Stimulated activated CD4-positive, alpha-beta T cell treated with anti-CD3 and anti-CD28 coated beads, Interleukin-1b, Interleukin-23, amount 100 ng/mL, for 1 hour (primary cell): ENCODE data around the gene PRKRA.
"Not testable (repeated sequence)": the region's sequence is repeated elsewhere in the genome, so short reads cannot be mapped to it uniquely, and the experiment has no call there.

Experiments used
- DNase-seq, 2 donors: peaks; one replicate each; pipeline ENCODE4 v3.0.0-alpha.2; 2020; ENCODE audit warnings: low read depth in 2 of 2

Gene PRKRA

DNA sequence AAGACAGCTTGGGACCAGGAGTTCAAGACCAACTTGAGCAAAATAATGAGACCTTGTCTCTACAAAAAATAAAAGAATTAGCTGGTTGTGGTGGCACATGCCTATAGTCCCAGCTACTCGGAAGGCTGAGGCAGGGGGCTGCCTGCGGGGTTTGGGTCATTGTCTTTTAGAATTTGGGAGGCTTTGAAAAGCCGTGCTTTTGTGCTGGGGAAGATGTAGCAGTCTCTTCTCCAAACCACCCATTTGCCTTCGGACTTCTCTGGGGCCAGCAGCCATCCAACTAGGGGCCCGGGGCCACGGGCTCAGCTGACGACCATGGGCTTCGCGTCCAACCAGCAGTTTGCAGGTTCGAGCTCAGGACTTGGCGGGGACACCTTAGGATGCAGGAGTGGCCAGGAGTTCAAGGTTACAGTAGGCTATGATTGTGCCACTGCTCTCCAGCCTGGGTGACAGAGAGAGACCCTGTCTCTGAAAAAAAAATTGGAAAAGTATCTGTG lies 6.5 kb upstream of the PRKRA start:
- DNase-seq: no peak

DNA sequence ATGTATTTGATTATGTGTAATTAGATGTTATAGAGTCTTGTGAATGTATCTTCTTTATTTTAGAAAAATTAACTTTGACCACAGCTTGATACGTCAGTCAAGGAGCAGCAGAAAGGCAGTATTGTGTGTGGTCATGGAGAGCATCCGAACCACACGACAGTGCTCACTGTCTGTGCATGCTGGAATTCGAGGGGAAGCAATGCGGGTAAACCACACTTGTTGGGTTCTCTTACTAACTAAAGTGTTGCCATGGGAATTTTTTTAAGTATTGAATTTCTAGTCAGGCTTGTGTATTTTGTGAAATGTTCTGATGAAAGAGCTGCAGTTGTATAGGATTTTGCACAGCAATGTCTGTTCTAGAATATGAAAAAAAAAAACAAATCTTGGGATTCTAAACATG lies 5.0 kb upstream of the PRKRA start:
- DNase-seq: no peak

DNA sequence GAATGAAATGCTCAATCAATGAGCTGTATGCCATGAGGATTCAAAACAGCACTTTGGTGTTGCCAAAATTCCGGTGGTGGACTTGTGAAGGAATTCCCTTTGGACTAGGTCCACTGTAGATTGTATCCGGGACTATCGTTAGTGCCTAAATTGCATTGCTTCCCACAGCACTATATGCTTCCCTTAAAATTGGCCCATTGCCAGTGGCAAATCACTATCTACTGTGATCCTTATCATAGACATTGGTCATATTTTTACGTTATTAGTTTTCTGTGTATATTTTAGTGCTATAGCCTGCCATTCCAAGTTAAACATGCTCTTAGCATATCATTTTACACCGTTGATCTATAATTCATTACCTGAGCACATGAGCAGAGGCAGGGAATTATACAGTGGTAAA lies 1.9 kb upstream of the PRKRA start:
- no peak for DNase-seq

DNA sequence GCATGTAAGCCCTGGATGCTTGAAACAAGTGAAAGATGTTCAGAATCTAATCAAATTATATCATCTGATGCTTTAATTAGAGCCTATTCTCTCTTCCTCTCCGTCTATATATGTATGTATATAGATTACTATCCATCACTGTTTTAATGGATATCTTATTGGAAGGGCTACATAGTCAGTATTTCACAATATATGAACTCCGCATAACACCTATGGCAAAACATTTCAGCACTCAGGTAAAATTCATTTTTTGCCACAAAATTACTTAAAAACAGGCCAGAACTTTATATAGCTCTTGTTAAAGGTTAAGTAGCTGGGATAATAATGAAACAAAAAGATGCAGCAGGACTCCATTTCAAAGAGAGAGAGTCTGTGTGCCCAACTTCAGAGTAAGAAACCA lies 1.4 kb upstream of the PRKRA start:
- DNase-seq: no peak

DNA sequence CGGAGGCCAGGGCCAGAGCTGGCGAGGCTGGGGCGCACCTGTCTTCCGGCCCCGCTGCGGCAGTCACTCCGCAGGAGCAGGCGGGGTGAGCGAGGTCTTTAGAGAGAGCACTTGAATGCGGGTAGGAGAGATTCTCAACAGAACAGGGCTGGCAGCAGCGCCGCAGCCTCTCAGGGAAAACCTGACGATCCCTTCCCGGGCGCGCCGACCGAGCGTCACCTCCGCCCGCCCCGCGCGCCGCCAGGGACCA lies 526 bp downstream of the PRKRA start:
- DNase-seq: no peak

DNA sequence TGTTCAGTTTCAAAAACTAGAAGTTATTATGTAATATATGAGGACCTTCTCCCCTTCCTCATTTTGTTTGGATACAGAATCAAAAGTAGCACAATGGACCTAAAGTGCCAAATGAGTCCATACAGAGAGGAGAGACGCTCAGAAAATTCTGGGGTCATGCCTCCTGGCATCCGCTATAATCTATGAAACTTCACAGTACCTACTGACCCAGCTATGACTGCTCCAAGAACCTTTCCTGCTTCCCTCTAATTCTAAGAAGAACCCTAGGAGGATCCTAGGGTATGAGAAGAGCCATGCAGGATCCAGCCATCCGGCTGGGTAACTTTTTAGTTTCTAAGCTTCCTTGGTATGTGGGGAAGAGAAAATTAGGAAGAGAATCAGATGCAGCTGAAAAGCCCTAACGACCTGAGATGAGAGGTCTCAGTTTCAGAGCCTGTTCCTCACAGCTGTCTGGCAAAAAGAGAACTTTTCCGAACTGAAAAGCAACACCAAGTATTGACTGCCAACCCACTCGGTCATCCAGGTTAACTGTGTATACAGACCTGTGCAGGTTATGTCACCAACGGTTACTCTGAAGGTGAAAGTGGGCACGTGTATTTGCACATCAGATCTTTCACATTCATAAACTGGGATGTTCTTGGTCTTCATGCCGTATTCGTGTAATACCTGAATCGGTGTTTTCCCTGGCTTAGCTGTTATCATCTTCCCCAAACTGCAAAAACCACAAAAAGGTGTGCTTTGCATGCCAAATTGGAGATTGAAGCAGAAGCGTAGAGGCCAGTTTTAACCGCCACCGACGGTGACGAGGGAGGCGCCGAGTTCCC lies 1.1 kb downstream of the PRKRA start:
- no peak for DNase-seq

DNA sequence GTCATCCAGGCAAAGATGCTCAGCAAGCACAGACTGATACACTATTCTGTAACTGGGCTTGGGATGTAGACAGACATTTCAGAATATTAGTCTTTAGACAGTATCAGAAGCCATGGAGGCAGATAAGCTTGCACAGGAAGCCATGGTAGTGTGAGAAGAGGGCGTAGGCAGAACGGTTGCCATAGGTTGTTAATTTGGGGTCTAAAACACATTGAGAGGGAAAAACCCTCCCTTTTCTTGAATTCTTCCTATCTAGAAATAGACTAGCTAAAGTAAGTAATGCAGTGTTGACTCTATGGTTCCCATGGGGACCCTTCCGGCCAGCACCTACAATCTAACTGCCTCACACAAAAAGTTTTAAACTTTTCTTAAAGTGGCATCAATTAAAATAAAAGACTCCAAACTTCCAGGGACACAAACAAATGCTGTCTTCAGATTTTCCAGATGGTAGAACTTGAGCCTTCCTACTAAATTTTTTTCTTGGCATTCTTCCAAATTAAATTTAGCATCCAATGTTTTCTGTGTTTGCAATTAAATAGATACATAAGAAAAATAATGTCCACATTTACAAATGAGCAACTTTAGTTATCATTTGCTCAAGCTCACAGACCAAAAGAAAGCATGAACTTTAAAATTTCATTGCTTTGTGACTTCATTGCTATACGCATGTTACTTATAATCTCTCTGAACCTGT lies 1.9 kb downstream of the PRKRA start:
- DNase-seq: no peak

DNA sequence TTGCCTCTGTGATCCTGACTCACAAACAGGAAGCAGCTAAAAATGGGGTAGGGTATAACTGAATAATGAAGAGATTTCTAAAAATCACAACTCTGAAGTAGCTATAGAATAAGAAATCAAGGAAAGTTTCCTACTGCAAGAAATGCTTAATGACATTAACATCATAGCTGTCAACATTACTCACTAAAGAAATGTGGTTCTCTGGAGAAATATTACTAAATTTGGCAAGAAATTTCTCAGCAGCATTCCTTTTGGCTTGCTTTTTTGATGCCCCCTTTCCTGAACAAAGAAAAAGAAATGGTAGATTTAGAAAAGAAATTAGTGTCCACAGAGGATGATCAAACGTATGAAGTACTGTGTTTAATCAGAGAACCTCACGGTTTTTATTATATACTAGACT lies 9.5 kb downstream of the PRKRA start:
- no peak for DNase-seq

DNA sequence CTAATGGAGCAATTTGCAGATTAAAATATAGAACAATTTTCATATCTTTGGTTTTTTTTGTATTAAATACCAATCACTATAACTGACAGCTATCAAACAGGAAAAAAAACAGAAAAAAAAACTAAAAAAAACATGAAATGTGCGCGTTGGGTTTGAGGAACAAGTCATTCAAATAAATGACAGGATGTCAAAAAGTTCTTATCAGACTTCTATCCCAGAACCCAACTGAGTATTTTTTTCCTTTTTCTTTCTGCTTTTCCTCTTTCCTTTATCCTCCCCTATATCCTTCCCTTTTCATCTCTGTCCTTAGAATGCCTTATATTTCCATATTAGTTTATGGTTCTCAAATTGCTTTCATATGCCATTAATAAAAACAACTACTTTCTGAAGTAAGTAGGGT lies 14.3 kb downstream of the PRKRA start:
- DNase-seq: no peak

DNA sequence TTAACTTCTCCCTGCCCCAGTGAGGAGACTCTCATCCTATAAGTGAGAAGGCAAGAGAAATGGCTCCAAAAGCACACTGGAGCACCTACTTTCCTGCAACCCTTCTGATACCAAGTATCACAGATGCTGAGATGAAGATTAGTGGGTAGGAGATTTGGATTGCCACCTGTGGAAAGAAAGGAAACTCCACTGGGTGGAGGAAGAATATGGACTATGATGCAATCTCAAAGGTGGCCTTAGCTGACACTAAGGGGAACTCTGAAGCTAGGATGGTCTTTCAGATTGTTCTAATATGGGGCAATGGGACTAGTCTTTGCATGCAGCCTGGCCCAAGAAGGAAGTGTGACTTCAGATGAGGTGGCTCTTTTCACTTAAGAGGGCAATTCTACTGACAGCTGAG lies 21.6 kb downstream of the PRKRA start:
- DNase-seq: no peak

DNA sequence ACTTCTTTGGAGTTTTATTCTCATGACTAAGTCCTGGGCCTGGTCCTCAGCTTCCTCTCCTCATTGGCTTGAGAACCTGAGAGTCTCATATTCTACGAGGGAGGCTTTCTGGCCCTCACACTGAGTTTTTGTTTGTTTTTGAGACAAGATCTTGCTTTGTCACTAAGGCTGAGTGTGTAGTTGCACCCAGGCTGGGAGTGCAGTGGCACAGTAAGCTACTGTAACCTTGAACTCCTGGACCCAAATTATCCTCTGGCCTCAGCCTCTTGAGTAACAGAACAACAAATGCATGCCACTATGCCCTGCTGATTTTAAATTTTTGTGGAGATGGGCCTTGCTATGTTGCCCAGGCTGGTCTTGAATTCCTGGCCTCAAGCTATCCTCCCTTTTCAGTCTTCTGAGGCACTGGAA lies 22.6 kb downstream of the PRKRA start:
- DNase-seq: no peak

DNA sequence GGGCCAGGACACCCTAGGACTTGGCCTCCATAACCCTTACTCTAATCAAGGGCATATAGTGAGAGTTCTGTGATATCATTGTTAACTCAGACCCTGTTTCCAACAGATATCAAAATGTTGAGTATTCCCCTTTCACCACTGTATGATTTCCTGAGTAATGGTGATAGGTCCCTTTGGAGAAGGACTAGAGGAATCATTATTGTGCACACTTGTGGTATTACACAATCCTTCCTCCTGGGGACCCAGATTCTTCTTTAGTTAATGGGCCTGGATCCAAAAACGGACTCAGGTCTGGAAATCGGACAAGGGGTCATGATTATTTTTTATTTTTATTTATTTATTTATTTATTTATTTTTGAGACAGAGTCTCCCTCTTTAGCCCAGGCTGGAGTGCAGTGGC lies 23.5 kb downstream of the PRKRA start:
- no peak for DNase-seq

DNA sequence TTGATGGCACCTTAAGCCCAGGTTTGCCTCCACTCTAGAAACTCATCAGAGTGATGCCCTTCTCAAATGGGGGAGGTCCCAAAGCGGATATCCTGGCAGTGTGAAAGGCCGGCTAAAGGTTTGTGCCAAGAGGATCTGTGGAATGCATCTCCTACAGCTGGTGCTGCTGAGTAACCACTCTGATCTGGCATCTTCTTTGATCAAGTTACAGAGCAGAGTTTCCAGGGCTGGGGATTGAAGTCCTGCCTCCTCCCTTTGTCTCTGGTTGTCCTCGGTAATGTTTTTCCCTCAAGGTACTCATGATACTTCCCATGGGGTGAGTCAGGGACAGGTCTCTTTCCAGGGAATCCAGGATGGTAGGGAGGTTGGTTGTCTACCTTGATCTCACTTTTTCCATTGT lies 24.6 kb downstream of the PRKRA start:
- DNase-seq: no peak

DNA sequence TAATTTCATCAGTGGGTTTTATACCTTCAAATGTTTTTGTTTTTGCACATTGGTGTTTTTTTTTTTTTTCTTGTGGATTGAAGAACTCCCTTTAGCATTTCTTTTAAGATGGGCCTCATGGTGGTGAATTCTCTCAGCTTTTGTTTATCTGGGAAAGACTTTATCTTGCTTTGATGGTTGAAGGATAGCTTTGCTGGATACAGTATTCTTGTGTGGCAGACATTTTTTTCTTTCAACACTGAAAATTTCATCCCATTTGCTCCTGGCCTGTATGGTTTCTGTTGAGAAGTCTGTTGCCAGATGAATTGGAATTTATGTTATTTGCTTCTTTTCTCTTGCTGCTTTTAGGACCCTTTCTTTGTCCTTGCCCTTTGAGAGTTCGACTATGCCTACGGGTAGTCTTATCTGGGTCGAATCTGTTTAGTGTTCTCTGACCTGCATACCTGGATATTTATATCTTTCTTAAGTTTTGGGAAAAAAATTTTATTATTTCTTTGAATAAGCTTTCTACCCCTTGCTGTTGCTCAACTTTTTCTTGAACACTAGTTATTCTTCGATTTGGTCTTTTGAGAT lies 25.6 kb downstream of the PRKRA start:
- DNase-seq: no peak

DNA sequence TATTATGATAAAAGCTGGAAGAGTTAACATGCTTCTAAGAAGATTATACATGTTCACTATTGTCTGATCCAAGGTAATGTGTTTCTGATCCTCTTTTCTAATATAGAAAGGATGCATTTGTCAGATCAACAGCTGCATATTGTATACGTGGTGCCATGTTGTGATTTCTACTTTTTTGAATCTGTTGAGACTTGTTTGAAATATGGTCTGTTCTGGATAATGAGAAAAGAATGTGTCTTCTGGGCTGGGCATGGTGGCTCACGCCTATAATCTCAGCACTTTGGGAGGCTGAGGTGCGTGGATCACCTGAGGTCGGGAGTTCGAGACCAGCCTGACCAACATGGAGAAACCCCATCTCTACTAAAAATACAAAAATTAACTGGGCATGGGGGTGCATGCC lies 27.2 kb downstream of the PRKRA start:
- DNase-seq: not testable (repeated sequence)

DNA sequence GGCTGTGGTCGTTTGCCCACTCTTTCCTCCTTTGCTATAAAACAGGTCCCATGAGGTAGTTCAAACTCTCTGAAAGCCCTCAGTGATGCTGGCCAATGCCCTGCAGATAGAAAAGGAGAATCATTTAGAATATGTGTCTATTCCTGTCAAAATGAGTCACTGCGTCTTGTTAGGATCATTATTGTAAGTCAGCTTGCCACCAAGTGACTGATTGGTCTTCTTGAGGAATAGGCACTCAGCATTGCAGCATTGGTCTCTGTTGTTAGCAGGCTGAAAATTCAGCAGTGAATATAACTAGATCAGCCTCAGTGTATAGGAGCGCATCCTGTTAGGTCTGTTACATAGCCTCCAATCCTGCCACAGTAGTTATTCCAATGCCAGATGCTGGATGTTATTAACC lies 28.9 kb downstream of the PRKRA start:
- no peak for DNase-seq

DNA sequence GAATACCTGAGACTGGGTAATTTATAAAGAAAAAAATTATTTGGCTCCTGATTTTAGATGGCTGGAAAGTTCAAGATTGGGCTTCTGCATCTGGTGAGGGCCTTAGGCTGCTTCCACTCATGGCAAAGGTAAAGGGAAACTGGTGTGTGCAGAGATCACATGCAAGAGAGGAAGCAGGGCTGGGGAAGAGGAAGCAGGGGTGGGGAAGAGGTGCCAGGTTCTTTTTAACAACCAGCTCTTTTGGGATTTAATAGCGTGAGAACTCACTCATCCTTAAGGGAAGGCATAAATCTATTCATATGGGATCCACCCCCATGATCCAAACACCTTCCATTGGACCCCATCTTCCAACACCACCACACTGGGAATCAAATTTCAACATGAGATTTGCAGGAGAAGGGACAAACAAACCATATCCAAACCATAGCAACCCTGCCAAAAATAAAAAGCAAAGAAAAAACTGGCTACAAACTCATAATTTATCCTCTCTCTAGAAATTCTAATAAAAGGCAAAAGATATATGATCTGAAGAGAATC lies 30.4 kb downstream of the PRKRA start:
- DNase-seq: no peak

DNA sequence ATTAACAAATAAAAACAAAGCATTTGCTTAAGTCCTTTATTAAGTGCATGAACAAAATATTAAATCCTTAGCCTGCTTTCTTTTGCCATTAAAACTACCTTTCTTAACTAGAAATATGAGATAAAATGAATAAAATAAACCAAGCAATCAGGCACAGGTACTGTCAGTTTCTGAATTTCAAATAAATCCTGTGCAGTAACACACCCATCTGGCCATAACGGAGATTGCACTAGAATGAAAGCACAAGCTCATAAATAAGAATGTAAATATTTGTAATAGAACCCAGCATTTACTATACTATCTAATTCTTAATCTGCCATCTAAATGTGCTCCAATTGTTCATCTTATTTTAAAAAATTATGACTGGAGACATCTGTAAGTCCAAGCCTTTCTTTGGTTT lies 31.9 kb downstream of the PRKRA start:
- no peak for DNase-seq

DNA sequence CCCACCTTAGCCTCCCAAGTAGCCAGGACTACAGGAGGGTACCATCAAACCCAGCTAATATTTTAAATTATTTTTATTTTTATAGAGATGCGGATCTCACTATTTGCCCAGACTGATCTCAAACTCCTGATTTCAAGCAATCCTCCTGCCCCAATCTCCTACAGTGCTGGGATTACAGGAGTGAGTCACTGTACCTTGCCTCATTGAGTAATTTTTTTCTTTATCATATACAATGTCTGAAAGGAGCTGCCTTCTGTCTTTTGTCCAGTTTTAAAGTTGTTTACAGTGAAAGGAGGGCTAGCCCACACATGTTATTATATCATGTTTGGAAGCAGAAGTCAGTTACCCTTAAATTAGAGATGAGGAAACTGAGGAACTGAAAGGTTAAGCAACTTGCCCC lies 32.5 kb downstream of the PRKRA start:
- no peak for DNase-seq

DNA sequence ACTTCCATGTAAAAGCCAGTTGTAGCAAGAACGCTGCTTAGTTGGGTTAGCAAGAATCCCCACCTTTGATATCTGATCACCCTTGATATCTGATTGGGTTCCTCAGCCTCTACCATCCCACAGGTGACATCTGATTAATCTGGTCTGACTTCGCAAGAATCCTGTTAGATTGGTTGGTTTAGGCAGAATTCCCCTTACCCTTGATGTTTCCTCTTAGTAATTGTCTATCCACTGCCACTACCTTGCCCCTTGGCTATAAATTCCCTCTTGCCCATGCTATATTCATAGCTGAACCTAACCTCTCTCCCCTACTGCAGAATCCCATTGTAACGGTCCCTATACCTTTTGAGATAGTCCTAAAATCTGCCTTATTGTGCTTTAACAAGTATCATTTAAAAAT lies 33.1 kb downstream of the PRKRA start:
- DNase-seq: no peak

DNA sequence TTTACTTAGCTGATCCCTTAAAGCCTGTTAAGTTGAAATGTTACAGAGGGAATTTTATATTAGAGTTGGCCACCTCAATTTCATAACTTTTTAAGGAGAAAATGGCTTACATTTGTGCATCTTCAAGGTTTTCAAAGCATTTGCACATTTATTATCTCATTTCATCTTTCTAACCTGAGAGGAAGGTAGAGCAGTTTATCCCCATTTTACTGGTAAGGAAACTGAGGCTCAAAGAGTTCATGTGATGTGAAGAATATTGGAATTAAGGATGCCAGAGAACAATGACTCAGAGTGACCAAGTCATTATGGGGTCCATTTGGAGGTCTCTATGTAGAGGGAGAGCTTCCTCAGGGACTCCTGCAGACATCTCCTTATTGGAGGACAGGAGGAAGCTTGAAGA lies 35.0 kb downstream of the PRKRA start:
- no peak for DNase-seq

DNA sequence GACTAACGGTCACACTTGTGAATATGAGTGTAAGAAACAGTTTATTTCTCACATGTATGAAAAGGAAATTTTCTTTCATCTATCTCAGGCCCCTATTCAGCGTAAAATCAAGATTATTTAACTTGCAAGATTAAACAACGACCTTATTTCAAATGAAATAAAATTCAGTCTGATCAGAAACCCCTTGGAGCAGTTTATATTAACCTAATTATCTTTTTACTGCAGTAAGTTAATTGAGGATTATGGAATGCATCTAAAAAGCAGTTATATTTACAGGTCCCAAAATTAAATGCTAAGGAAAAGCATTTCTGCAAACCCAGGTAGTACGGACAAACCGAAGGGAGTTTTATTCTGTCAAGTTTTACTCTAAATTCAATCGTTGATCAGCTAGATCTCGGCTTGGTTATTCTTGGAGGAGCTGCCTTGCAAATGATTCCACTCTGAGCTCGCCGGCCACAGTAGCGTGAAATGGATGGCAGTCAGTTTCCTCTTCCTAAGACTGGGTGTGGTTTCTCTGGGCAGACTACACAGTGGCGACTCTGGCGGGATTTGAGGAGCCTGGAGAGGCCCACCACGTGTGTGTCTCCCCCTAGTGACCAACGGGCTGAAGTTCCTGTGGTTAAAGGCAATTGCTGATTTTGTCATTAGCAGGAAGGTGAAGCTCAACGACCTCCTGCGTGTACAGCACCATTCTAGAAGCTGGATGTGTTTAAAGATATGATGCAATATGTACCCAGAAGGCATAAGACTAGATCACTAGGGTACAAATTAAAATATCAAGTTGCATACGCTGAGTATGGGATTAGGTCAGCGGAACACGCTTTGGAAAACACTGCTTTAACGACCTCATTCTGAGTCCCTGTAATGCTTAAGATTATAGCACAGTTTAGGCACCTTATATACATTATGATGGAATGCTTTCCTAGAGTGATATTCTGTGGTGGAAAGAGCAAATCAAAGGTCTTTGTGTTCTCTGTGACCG lies 36.4 kb downstream of the PRKRA start:
- DNase-seq: peak; percentile 30
